Stimulated activated naive CD8-positive, alpha-beta T cell treated with anti-CD3 and anti-CD28 coated beads, Interleukin-15, Interleukin-2, amounts not matched to agents 100 ng/mL and 50 ng/mL, for 24 hours (primary cell): ENCODE measurements around the gene MEOX1.

Experiments
- H3K27ac Mint-ChIP-seq: one replicate; pipeline ENCODE4 v1.8.0; 2021; ENCODE audit warnings: mild to moderate bottlenecking, mixed read lengths
- H3K27me3 Mint-ChIP-seq: one replicate; pipeline ENCODE4 v1.8.0; 2021; ENCODE audit warnings: mixed read lengths
- H3K36me3 Mint-ChIP-seq: one replicate; pipeline ENCODE4 v1.8.0; 2021; ENCODE audit warnings: low read depth, mixed read lengths
- H3K4me1 Mint-ChIP-seq: one replicate; pipeline ENCODE4 v1.8.0; 2021; ENCODE audit warnings: low read depth, mixed read lengths
- H3K4me3 Mint-ChIP-seq: one replicate; pipeline ENCODE4 v1.8.0; 2021; ENCODE audit warnings: mild to moderate bottlenecking, mixed read lengths
- H3K9me3 Mint-ChIP-seq: one replicate; pipeline ENCODE4 v1.8.0; 2021; ENCODE audit warnings: mixed read lengths

The MEOX1 gene

DNA sequence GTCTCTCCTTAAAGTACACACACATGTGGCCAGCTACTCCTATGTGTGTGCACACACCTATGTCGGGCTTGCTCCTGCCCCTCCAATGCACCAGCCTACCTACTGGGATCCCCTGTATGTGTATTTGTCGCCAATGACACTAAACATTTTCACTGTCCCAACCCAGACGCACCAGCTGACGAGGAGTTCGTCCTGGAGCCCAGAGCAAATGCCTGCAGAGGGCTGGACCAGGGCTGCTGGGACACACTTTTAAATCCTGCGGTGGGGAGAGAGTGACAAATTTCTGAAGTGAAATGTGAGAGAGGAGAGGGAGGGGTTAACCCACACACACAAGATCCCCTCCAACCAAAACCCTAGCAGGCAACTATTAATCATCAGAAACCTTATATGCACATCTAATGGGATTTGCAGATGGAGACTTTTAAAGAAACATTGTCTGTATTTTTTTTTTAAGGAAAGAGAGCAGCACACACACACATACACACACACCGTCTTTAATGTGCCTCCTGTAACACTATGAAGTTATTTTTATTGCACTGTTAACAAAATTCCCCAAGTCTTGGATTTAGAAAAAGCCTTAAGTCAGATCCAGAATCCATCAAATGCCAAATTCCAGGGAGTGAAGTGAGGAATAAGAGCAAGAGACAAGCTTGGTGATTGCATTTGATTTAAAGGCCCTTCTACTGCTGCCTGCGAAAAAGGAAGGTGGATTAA, at the start of gene MEOX1:
Gene MEOX1, minus strand, starts transcription at position 224 of the 714 bp plus-strand sequence. CDS start 388 bp downstream, outside the sequence.
- H3K4me1 Mint-ChIP-seq, result peaks cover 26% of the 10 kb centered on the region
- H3K4me3 Mint-ChIP-seq, result peak within 1 kb of the TSS; percentile 46
- peak within 1 kb of the TSS; percentile 42 for H3K27ac Mint-ChIP-seq

DNA sequence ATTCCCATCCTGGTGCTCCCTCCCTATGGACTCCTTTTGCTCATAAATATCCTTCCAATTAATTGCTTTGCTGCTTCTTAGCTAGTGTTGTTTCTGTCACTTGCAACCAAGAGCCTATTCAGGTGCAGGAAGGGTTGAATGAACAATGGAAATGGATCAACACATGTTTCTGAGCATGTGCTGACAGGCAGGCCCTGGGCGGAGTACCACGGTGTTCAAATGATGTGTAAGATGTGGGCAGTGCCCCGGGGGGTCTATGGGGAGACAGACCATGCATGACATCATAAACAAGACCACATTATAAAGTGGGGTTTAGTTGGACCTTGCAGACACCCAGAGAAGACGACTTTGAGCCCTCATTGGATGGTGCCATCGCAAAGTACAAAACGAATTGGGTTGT, 48.4 kb upstream of the MEOX1 start:
- H3K4me1 Mint-ChIP-seq, result peaks cover 14% of the 10 kb centered on the region
- no peak overlapping the region for H3K27ac Mint-ChIP-seq
- peaks cover 55% of the 10 kb centered on the region for H3K27me3 Mint-ChIP-seq
- H3K9me3 Mint-ChIP-seq, result no peaks in the 10 kb centered on the region
- H3K36me3 Mint-ChIP-seq, result no peaks in the 10 kb centered on the region
- no peak overlapping the region for H3K4me3 Mint-ChIP-seq

More for the DNA sequence above, at the start of gene MEOX1:
- no peaks in the 10 kb centered on the region for H3K36me3 Mint-ChIP-seq
- no peaks in the 10 kb centered on the region for H3K9me3 Mint-ChIP-seq
- H3K27me3 Mint-ChIP-seq, result peaks cover 7% of the 10 kb centered on the region

- H3K27me3 Mint-ChIP-seq, result peaks cover 47% of the 10 kb centered on the region
- H3K9me3 Mint-ChIP-seq, result no peaks in the 10 kb centered on the region
- H3K36me3 Mint-ChIP-seq, result no peaks in the 10 kb centered on the region
- no peak overlapping the region for H3K27ac Mint-ChIP-seq
- H3K4me3 Mint-ChIP-seq, result no peak overlapping the region
- peaks cover 9% of the 10 kb centered on the region for H3K4me1 Mint-ChIP-seq
Observed at GRCh38 chr17:43709210-43709609, 47.5 kb upstream of the MEOX1 start.

- Mint-ChIP-seq H3K9me3 (no peaks in the 10 kb centered on the region), H3K36me3 (no peaks in the 10 kb centered on the region), H3K4me1 (peaks cover 4% of the 10 kb centered on the region), H3K27ac (no peak overlapping the region), H3K27me3 (peaks cover 40% of the 10 kb centered on the region), H3K4me3 (no peak overlapping the region)
Observed at GRCh38 chr17:43707184-43707583, 45.5 kb upstream of the MEOX1 start.

- H3K4me1 Mint-ChIP-seq, result peaks cover 9% of the 10 kb centered on the region
- H3K27ac Mint-ChIP-seq, result no peak overlapping the region
- no peak overlapping the region for H3K4me3 Mint-ChIP-seq
- peaks cover 38% of the 10 kb centered on the region for H3K27me3 Mint-ChIP-seq
- no peaks in the 10 kb centered on the region for H3K36me3 Mint-ChIP-seq
- no peaks in the 10 kb centered on the region for H3K9me3 Mint-ChIP-seq
Observed at GRCh38 chr17:43706235-43706634, 44.5 kb upstream of the MEOX1 start.

- no peak overlapping the region for H3K27ac Mint-ChIP-seq
- H3K4me3 Mint-ChIP-seq, result no peak overlapping the region
- H3K36me3 Mint-ChIP-seq, result no peaks in the 10 kb centered on the region
- H3K27me3 Mint-ChIP-seq, result peaks cover 34% of the 10 kb centered on the region
- H3K9me3 Mint-ChIP-seq, result no peaks in the 10 kb centered on the region
- H3K4me1 Mint-ChIP-seq, result peaks cover 17% of the 10 kb centered on the region
Observed at GRCh38 chr17:43703630-43704029, 41.9 kb upstream of the MEOX1 start.

DNA sequence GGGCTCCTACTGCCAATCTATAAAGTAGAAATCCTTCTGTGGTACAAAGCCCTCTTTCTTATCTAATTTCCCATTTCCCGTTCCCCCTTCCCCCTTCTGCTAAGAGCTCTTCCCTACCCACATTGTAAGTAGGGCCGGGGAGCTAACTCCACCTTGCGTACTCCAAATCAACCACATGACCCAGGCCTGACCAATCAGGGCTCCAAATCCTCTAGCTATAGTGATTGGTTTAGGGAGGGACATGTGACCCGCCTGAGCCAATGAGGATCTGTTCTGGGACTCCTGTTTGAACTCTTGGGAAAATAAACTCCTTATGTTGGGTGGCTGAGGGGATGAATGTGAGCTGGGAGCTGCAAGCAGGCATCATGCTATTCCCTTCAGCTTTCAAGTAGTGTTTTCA, 40.9 kb upstream of the MEOX1 start:
- Mint-ChIP-seq H3K36me3 (no peaks in the 10 kb centered on the region), H3K4me1 (peaks cover 17% of the 10 kb centered on the region), H3K27ac (no peak overlapping the region), H3K4me3 (no peak overlapping the region), H3K27me3 (peaks cover 33% of the 10 kb centered on the region), H3K9me3 (no peaks in the 10 kb centered on the region)

GRCh38 chr17:43701318-43701743, 39.6 kb upstream of the MEOX1 start:
- Mint-ChIP-seq H3K27ac (peak overlapping the region; percentile 77), H3K27me3 (peaks cover 26% of the 10 kb centered on the region), H3K36me3 (no peaks in the 10 kb centered on the region), H3K4me3 (peak overlapping the region; percentile 54), H3K9me3 (no peaks in the 10 kb centered on the region), H3K4me1 (peaks cover 17% of the 10 kb centered on the region)

- H3K4me1 Mint-ChIP-seq, result peaks cover 17% of the 10 kb centered on the region
- H3K36me3 Mint-ChIP-seq, result no peaks in the 10 kb centered on the region
- no peak overlapping the region for H3K4me3 Mint-ChIP-seq
- H3K9me3 Mint-ChIP-seq, result no peaks in the 10 kb centered on the region
- H3K27me3 Mint-ChIP-seq, result peaks cover 22% of the 10 kb centered on the region
- H3K27ac Mint-ChIP-seq, result no peak overlapping the region
Observed at GRCh38 chr17:43699438-43699756, 37.7 kb upstream of the MEOX1 start.

DNA sequence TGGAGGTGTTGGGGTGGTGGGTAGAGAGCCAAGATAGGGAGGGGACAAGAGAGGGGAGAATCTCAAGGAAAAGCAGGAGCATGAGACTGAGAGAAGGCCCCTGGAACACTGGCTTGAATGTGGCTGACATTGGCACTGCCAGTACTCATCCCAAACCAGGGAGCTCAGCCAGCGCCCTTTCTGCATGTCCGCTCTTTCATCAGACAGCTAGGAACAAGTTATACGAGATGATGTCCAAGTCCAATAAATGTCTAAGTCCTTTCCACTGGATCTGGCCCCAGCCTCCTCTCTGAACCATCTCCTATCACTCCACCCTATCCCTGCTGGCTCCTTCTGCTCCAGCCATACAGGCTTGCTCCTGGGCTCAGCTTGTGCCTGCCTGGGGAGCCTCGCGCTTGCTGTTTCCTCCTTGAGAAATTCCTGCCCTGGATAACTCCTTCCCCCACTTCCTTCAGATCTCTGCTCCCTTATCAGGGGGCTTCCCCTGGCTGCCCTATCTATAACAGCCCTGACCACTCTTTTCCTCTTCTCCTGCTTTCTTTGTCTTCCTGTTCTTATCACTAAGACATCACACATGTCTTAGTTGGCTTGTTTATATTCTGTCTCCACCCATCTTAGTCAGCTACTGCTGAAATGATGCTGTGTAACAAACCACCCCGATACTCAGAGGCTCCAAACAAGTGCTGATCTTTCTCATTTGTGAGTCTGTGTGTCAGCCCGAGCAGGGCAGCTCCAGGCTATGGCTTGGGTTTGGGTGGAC, 37.1 kb upstream of the MEOX1 start:
- no peak overlapping the region for H3K4me3 Mint-ChIP-seq
- H3K27me3 Mint-ChIP-seq, result peaks cover 22% of the 10 kb centered on the region
- no peaks in the 10 kb centered on the region for H3K9me3 Mint-ChIP-seq
- H3K4me1 Mint-ChIP-seq, result peaks cover 17% of the 10 kb centered on the region
- H3K36me3 Mint-ChIP-seq, result no peaks in the 10 kb centered on the region
- no peak overlapping the region for H3K27ac Mint-ChIP-seq

- Mint-ChIP-seq H3K9me3 (no peaks in the 10 kb centered on the region), H3K36me3 (no peaks in the 10 kb centered on the region), H3K27ac (no peak overlapping the region), H3K4me3 (no peak overlapping the region), H3K4me1 (peaks cover 17% of the 10 kb centered on the region), H3K27me3 (peaks cover 20% of the 10 kb centered on the region)
Observed at GRCh38 chr17:43697937-43698336, 36.2 kb upstream of the MEOX1 start.

GRCh38 chr17:43696891-43697290, 35.2 kb upstream of the MEOX1 start:
- Mint-ChIP-seq H3K4me1 (peaks cover 13% of the 10 kb centered on the region), H3K36me3 (no peaks in the 10 kb centered on the region), H3K9me3 (no peaks in the 10 kb centered on the region), H3K27me3 (peaks cover 15% of the 10 kb centered on the region), H3K4me3 (no peak overlapping the region), H3K27ac (no peak overlapping the region)

GRCh38 chr17:43695970-43696865, 34.5 kb upstream of the MEOX1 start:
- peaks cover 9% of the 10 kb centered on the region for H3K4me1 Mint-ChIP-seq
- H3K27me3 Mint-ChIP-seq, result peaks cover 11% of the 10 kb centered on the region
- no peak overlapping the region for H3K27ac Mint-ChIP-seq
- H3K4me3 Mint-ChIP-seq, result no peak overlapping the region
- H3K36me3 Mint-ChIP-seq, result no peaks in the 10 kb centered on the region
- no peaks in the 10 kb centered on the region for H3K9me3 Mint-ChIP-seq

DNA sequence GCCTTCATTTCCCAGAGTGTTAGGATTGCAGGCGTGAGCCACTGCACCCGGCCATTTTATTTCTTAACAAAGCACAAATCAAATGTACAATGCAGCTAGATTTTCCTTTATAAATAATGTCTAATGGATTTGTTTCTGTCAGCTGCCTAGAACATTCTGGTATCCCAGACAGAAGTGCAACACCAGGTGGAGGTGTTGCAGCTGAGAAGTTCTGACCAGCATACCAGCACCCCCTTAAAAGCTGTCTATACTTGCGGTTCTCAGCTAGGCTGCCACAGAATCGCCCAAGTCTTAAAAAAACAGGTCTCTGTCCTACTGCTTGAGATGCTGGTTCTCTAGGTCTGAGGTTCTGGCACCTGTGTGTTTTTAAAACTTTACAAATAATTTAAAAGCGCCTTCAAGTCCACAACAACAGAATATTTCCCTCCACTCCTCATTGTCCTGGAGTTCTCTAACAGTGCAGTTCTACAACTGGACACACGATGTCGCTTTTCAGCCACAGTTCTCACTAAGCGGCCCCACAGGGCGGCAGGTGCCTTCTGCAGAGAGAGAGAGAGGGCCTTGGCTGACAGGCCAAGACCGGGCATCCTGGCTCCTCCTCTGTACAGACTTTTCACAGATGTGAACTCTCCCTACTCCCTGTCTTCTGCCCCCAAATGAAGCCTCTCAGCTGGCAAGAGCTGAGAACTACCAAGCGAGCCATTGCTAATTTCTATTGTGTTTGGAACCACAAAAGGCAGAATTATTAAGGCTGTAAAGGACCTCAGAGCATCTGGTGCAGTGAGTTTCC, 32.6 kb upstream of the MEOX1 start:
- no peak overlapping the region for H3K27ac Mint-ChIP-seq
- H3K9me3 Mint-ChIP-seq, result no peaks in the 10 kb centered on the region
- peaks cover 5% of the 10 kb centered on the region for H3K27me3 Mint-ChIP-seq
- H3K36me3 Mint-ChIP-seq, result no peaks in the 10 kb centered on the region
- H3K4me1 Mint-ChIP-seq, result no peaks in the 10 kb centered on the region
- H3K4me3 Mint-ChIP-seq, result no peak overlapping the region
